ENCODE results near the gene IGF1R. TPM values are rescaled to one million over a fixed set of nuclear protein-coding genes. Genes with fewer than 3 reads are reported as not detected.

IGF1R gene
- total and polyA plus RNA-seq, 2 donors (not counting 3 experiments of a cell fraction or from before 2014, with no cell fraction given): 16.1 to 59.1 TPM

GRCh38 chr15:98722209-98722608 is 73.9 kb downstream of the IGF1R start:
- intact Hi-C loops (cut with micrococcal nuclease) (no loop called here), dilution Hi-C loops (cut with MboI; ENCODE audit: extremely low pct_ligation_motif_present, low sequenced_read_pairs) (no loop called here)
- ChIA-PET POLR2A (no interaction called here), CTCF (no interaction called here)
- no peak overlapping the region for H3K4me3 ChIP-seq (replicated peaks in 1 of 3; ENCODE audit: insufficient read depth in 1 of 3, low read depth in 1 of 3, low read length in 3 of 3)
- no TSS peak for BruUV-seq (replicated peaks)
- DNase-seq (ENCODE audit: low read depth, low spot score) (no peak), FAIRE-seq (no peak)
- no peak for TF ChIP-seq CTCF (IDR thresholded peaks at IDR 0.05; ENCODE audit: extremely low read depth in 1 of 2, insufficient read depth in 1 of 2, low read depth in 1 of 2, low read length in 2 of 2)
- peaks cover 39% of the 10 kb centered on the region for H3K79me2 ChIP-seq (ENCODE audit: control insufficient read depth, insufficient read depth, low read length)
- no peaks in the 10 kb centered on the region for H3K27me3 ChIP-seq (ENCODE audit: control insufficient read depth in 2 of 2, insufficient read depth in 2 of 2, low read length in 2 of 2)
- H3K36me3 ChIP-seq (ENCODE audit: control insufficient read depth in 2 of 2, extremely low read depth in 1 of 2, insufficient read depth in 2 of 2, low read length in 2 of 2): no peaks in the 10 kb centered on the region
- no peaks in the 10 kb centered on the region for H3K9me3 ChIP-seq (replicated peaks; ENCODE audit: control insufficient read depth, insufficient read depth, low read length)
- no peaks in the 10 kb centered on the region for H3K9me1 ChIP-seq (replicated peaks; ENCODE audit: control insufficient read depth, extremely low read depth, insufficient read depth, low read length)
- H4K20me1 ChIP-seq (replicated peaks; ENCODE audit: control insufficient read depth, extremely low read depth, insufficient read depth, low read length): no peaks in the 10 kb centered on the region
- no peak overlapping the region for H3K27ac ChIP-seq (ENCODE audit: insufficient read depth, low read depth, low read length)
- H3K4me2 ChIP-seq (ENCODE audit: insufficient read depth, low read length): no peak overlapping the region
- no peak overlapping the region for H2AFZ ChIP-seq (ENCODE audit: low read depth, low read length)
- no peak overlapping the region for H3K9ac ChIP-seq (replicated peaks; ENCODE audit: extremely low read depth, insufficient read depth, low read length)
- H3K4me1 ChIP-seq (ENCODE audit: control insufficient read depth, extremely low read depth, insufficient read depth, low read length): peaks cover 13% of the 10 kb centered on the region

GRCh38 chr15:98722645-98723044 is 74.3 kb downstream of the IGF1R start:
- H3K9me1 ChIP-seq (replicated peaks; ENCODE audit: control insufficient read depth, extremely low read depth, insufficient read depth, low read length): no peaks in the 10 kb centered on the region
- H3K36me3 ChIP-seq (ENCODE audit: control insufficient read depth in 2 of 2, extremely low read depth in 1 of 2, insufficient read depth in 2 of 2, low read length in 2 of 2): no peaks in the 10 kb centered on the region
- H3K4me3 ChIP-seq (replicated peaks in 1 of 3; ENCODE audit: insufficient read depth in 1 of 3, low read depth in 1 of 3, low read length in 3 of 3): no peak overlapping the region
- intact Hi-C loops (cut with micrococcal nuclease): no loop called here
- no peaks in the 10 kb centered on the region for H3K9me3 ChIP-seq (replicated peaks; ENCODE audit: control insufficient read depth, insufficient read depth, low read length)
- H4K20me1 ChIP-seq (replicated peaks; ENCODE audit: control insufficient read depth, extremely low read depth, insufficient read depth, low read length): no peaks in the 10 kb centered on the region
- H3K9ac ChIP-seq (replicated peaks; ENCODE audit: extremely low read depth, insufficient read depth, low read length): no peak overlapping the region
- no peaks in the 10 kb centered on the region for H3K27me3 ChIP-seq (ENCODE audit: control insufficient read depth in 2 of 2, insufficient read depth in 2 of 2, low read length in 2 of 2)
- H3K27ac ChIP-seq (ENCODE audit: insufficient read depth, low read depth, low read length): no peak overlapping the region
- no peak overlapping the region for H2AFZ ChIP-seq (ENCODE audit: low read depth, low read length)
- dilution Hi-C loops (cut with MboI; ENCODE audit: extremely low pct_ligation_motif_present, low sequenced_read_pairs): no loop called here
- POLR2A ChIA-PET: no interaction called here
- H3K4me1 ChIP-seq (ENCODE audit: control insufficient read depth, extremely low read depth, insufficient read depth, low read length): peaks cover 16% of the 10 kb centered on the region
- BruUV-seq (replicated peaks): no TSS peak
- peaks cover 39% of the 10 kb centered on the region for H3K79me2 ChIP-seq (ENCODE audit: control insufficient read depth, insufficient read depth, low read length)
- CTCF ChIA-PET: interaction anchor here (1.2 kb wide), 1 partner anchor 65 kb away, joined by 4 read pairs; no protein-coding TSS in a partner anchor
- FAIRE-seq (no peak), DNase-seq (ENCODE audit: low read depth, low spot score) (no peak)
- no peak for TF ChIP-seq MAX (IDR thresholded peaks at IDR 0.05; ENCODE audit: insufficient read depth, insufficient read length)
- TF ChIP-seq POLR2A (IDR thresholded peaks at IDR 0.05; ENCODE audit: low read depth, low read length): no peak
- no peak for TF ChIP-seq CTCF (IDR thresholded peaks at IDR 0.05; ENCODE audit: extremely low read depth in 1 of 2, insufficient read depth in 1 of 2, low read depth in 1 of 2, low read length in 2 of 2)
- TF ChIP-seq MYC (IDR thresholded peaks at IDR 0.05; ENCODE audit: low read depth, low read length): no peak
- TF ChIP-seq EZH2 (IDR thresholded peaks at IDR 0.05; ENCODE audit: borderline replicate concordance, low read depth, low read length, severe bottlenecking): no peak
- TF ChIP-seq FOS (IDR thresholded peaks at IDR 0.05; ENCODE audit: borderline replicate concordance, insufficient read depth, low read length): no peak
- TF ChIP-seq JUN (IDR thresholded peaks at IDR 0.05; ENCODE audit: borderline replicate concordance, insufficient read depth, insufficient read length, low read depth): no peak
- H3K4me2 ChIP-seq (ENCODE audit: insufficient read depth, low read length): no peak overlapping the region
